H1 (cell line): Measurements from ENCODE around the gene TRAIP.

ENCODE experiments used
- EP300 ChIP-seq, 2 experiments: IDR thresholded peaks; 1 replicate in 1 of 2; 2 replicates in 1 of 2; pipeline ENCODE4 v1.6.1; 2011 to 2012; ENCODE audit warnings: low read depth in 2 of 2, low read length in 2 of 2, mild to moderate bottlenecking in 2 of 2, borderline replicate concordance in 1 of 2, inconsistent platforms in 1 of 2, moderate library complexity in 1 of 2
- EZH2 ChIP-seq: fragments of 200-600 bp; sonication (generic); IDR thresholded peaks from 2 replicates; pipeline ENCODE4 v1.7.1; 2012; ENCODE audit warnings: low read depth, mild to moderate bottlenecking, moderate library complexity, low read length, inconsistent platforms; ENCODE audit not compliant: severe bottlenecking
- HDAC2 ChIP-seq, 2 experiments: fragments of 300-600 bp in 1 of 2; sonication (generic) in 1 of 2; IDR thresholded peaks; 2 replicates each; pipeline ENCODE4 v1.6.1; 2011 to 2012; ENCODE audit warnings: low read depth in 2 of 2, low read length in 2 of 2, mild to moderate bottlenecking in 2 of 2, moderate library complexity in 2 of 2, borderline replicate concordance in 1 of 2, inconsistent platforms in 1 of 2
- MAFK ChIP-seq: IDR thresholded peaks from 2 replicates; pipeline ENCODE4 v1.6.1; 2012; ENCODE audit warnings: low read depth, mild to moderate bottlenecking, improper control_type of control experiment, low read length
- POLR2A ChIP-seq, 2 experiments: IDR thresholded peaks; 1 replicate in 1 of 2; 2 replicates in 1 of 2; pipeline ENCODE4 v1.6.1; 2011; ENCODE audit warnings: low read depth in 2 of 2, low read length in 2 of 2, mild to moderate bottlenecking in 2 of 2; ENCODE audit errors: control extremely low read depth in 1 of 2
- RNF2 ChIP-seq: fragments of 200-900, 300-1000 bp; sonication (generic); IDR thresholded peaks from 2 replicates; pipeline ENCODE4 v1.7.1; 2016; ENCODE audit warnings: borderline replicate concordance, low read depth, mild to moderate bottlenecking, antibody characterized with exemption, low read length; ENCODE audit not compliant: poor library complexity, severe bottlenecking; ENCODE audit errors: missing control alignments
- SP2 ChIP-seq: IDR thresholded peaks from 2 replicates; pipeline ENCODE4 v1.6.1; 2012; ENCODE audit warnings: mild to moderate bottlenecking, low read length, inconsistent platforms
- TCF12 ChIP-seq: IDR thresholded peaks from 2 replicates; pipeline ENCODE4 v1.6.1; 2011; ENCODE audit warnings: low read depth, mild to moderate bottlenecking, low read length
- TEAD4 ChIP-seq: IDR thresholded peaks from 2 replicates; pipeline ENCODE4 v1.6.1; 2012; ENCODE audit warnings: low read depth, low read length, inconsistent platforms, mixed read lengths
- YY1 ChIP-seq: IDR thresholded peaks from 2 replicates; pipeline ENCODE4 v1.6.1; 2011; ENCODE audit warnings: low read depth, mild to moderate bottlenecking, low read length
- ZNF274 ChIP-seq: IDR thresholded peaks from 2 replicates; pipeline ENCODE4 v1.7.0; 2012; ENCODE audit warnings: low read length, borderline replicate concordance; ENCODE audit errors: extremely low read depth
- TF ChIP-seq, protein P1 (sequence below), 3 experiments: IDR thresholded peaks; 1 replicate in 2 of 3; 2 replicates in 1 of 3; pipeline versions ENCODE4 v1.5.1 to v1.6.1; 2011; ENCODE audit warnings: low read length in 3 of 3, mild to moderate bottlenecking in 3 of 3, inconsistent platforms in 2 of 3, low read depth in 1 of 3, moderate library complexity in 1 of 3; ENCODE audit not compliant: insufficient read depth in 1 of 3; ENCODE audit errors: control extremely low read depth in 1 of 3
- TF ChIP-seq, protein P2 (sequence below): IDR thresholded peaks from 2 replicates; pipeline ENCODE4 v1.6.1; 2012; ENCODE audit warnings: low read length, inconsistent platforms

DNA sequence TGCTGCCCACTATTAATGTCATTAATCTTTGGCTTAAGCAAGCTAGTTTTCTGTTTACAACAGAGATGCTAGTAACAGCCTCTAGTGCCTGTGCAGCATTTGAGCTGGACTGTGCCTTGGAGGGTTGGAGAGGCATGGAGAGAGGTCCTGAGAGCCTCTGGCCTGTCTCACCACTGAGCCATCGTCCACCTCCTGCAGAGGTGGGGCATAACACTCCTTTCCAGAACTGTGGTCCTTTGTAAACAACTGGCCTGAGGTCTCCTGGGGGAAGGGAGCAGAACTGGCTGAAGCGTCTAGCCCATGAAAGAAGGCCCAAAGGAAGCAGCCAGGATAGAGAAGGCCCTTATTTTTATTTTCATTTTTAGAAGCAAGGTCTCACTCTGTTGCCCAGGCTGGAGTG lies 23.4 kb upstream of the TRAIP start:
- TF ChIP-seq, protein P1, sequence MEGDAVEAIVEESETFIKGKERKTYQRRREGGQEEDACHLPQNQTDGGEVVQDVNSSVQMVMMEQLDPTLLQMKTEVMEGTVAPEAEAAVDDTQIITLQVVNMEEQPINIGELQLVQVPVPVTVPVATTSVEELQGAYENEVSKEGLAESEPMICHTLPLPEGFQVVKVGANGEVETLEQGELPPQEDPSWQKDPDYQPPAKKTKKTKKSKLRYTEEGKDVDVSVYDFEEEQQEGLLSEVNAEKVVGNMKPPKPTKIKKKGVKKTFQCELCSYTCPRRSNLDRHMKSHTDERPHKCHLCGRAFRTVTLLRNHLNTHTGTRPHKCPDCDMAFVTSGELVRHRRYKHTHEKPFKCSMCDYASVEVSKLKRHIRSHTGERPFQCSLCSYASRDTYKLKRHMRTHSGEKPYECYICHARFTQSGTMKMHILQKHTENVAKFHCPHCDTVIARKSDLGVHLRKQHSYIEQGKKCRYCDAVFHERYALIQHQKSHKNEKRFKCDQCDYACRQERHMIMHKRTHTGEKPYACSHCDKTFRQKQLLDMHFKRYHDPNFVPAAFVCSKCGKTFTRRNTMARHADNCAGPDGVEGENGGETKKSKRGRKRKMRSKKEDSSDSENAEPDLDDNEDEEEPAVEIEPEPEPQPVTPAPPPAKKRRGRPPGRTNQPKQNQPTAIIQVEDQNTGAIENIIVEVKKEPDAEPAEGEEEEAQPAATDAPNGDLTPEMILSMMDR (IDR thresholded peaks at IDR 0.05; ENCODE audit: control extremely low read depth in 1 of 3, insufficient read depth in 1 of 3, low read depth in 1 of 3, low read length in 3 of 3): no peak
- TF ChIP-seq MAFK: no peak
- no peak for TF ChIP-seq RNF2
- no peak for TF ChIP-seq EZH2
- no peak for TF ChIP-seq POLR2A (IDR thresholded peaks at IDR 0.05; ENCODE audit: control extremely low read depth in 1 of 2, low read depth in 2 of 2, low read length in 2 of 2)
- TF ChIP-seq TEAD4: no peak
- no peak for TF ChIP-seq EP300 (IDR thresholded peaks at IDR 0.05; ENCODE audit: borderline replicate concordance in 1 of 2, low read depth in 2 of 2, low read length in 2 of 2)
- TF ChIP-seq YY1: no peak
- no peak for TF ChIP-seq SP2
- TF ChIP-seq TCF12: no peak
- TF ChIP-seq HDAC2 (IDR thresholded peaks at IDR 0.05; ENCODE audit: borderline replicate concordance in 1 of 2, low read depth in 2 of 2, low read length in 2 of 2): no peak
- TF ChIP-seq ZNF274: no peak
- TF ChIP-seq, protein P2, sequence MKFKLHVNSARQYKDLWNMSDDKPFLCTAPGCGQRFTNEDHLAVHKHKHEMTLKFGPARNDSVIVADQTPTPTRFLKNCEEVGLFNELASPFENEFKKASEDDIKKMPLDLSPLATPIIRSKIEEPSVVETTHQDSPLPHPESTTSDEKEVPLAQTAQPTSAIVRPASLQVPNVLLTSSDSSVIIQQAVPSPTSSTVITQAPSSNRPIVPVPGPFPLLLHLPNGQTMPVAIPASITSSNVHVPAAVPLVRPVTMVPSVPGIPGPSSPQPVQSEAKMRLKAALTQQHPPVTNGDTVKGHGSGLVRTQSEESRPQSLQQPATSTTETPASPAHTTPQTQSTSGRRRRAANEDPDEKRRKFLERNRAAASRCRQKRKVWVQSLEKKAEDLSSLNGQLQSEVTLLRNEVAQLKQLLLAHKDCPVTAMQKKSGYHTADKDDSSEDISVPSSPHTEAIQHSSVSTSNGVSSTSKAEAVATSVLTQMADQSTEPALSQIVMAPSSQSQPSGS: no peak
